Endothelial cell of umbilical vein (primary cell): ENCODE data around the gene GET4. TPM values are rescaled to one million over a fixed set of nuclear protein-coding genes. Genes with fewer than 3 reads are reported as not detected.

ENCODE experiments used
- BruUV-seq: library from RNA; stranded (reverse); fragments of 400-500 nt; replicated peaks from 2 replicates; lab custom pipeline; 2021; lab: Mats Ljungman, UMichigan
- CTCF ChIA-PET: fragments of 300-600, 350-600 bp; sonication (Branson Sonifier 250); formaldehyde crosslinking; loops from one replicate; lab custom pipeline; 2021; ENCODE audit warnings: antibody characterized with exemption, inconsistent platforms; lab: Charles Lee
- POLR2A ChIA-PET: fragments of 300-600, 350-600 bp; sonication (Branson Sonifier 250); formaldehyde crosslinking; loops from one replicate; lab custom pipeline; 2021; ENCODE audit warnings: antibody characterized with exemption, inconsistent platforms; lab: Charles Lee
- DNase-seq: peaks from one replicate; pipeline ENCODE4 v3.0.0-alpha.2; 2011; ENCODE audit warnings: low read depth, low spot score
- FAIRE-seq: peaks from 2 replicates; lab custom pipeline; 2011; peaks lifted over from hg19 to GRCh38; lab: Jason Lieb, UNC
- H2AFZ ChIP-seq: 2 replicates; pipeline ENCODE4 v1.6.0; 2012; ENCODE audit warnings: low read depth, low read length, control low read depth, inconsistent platforms
- H3K27ac ChIP-seq: 2 replicates; pipeline ENCODE4 v1.5.1; 2011; ENCODE audit warnings: low read depth, mild to moderate bottlenecking, control low read depth, low read length, moderate library complexity; ENCODE audit not compliant: insufficient read depth
- H3K27me3 ChIP-seq, 2 experiments: 2 replicates each; pipeline versions ENCODE4 v1.6.0 to v1.6.1; 2011; ENCODE audit warnings: low read length in 2 of 2, mixed read lengths in 1 of 2; ENCODE audit not compliant: control insufficient read depth in 2 of 2, insufficient read depth in 2 of 2
- H3K36me3 ChIP-seq, 2 experiments: 2 replicates in 1 of 2; 3 replicates in 1 of 2; pipeline ENCODE4 v1.5.1; 2011; ENCODE audit warnings: low read length in 2 of 2, mild to moderate bottlenecking in 1 of 2, moderate library complexity in 1 of 2; ENCODE audit not compliant: control insufficient read depth in 2 of 2, insufficient read depth in 2 of 2; ENCODE audit errors: extremely low read depth in 1 of 2
- H3K4me1 ChIP-seq: 3 replicates; pipeline ENCODE4 v1.5.1; 2011; ENCODE audit warnings: mild to moderate bottlenecking, low read length; ENCODE audit not compliant: control insufficient read depth, insufficient read depth; ENCODE audit errors: extremely low read depth
- H3K4me2 ChIP-seq: 2 replicates; pipeline ENCODE4 v1.6.1; 2011; ENCODE audit warnings: low read length, control low read depth, mixed read lengths; ENCODE audit not compliant: insufficient read depth
- H3K4me3 ChIP-seq, 3 experiments: fragments of 200-600 bp in 1 of 3; sonication (generic), shearing (Covaris generic) in 1 of 3; replicated peaks in 1 of 3; 2 replicates each; pipeline ENCODE4 v1.5.1; 2011 to 2016; ENCODE audit warnings: control low read depth in 3 of 3, low read length in 3 of 3, mild to moderate bottlenecking in 2 of 3, inconsistent platforms in 1 of 3, low read depth in 1 of 3, moderate library complexity in 1 of 3; ENCODE audit not compliant: insufficient read depth in 1 of 3
- H3K79me2 ChIP-seq: 2 replicates; pipeline ENCODE4 v1.6.0; 2012; ENCODE audit warnings: low read length, inconsistent platforms; ENCODE audit not compliant: control insufficient read depth, insufficient read depth
- H3K9ac ChIP-seq: replicated peaks from 2 replicates; pipeline ENCODE3; 2011; ENCODE audit warnings: low read length, control low read depth; ENCODE audit not compliant: insufficient read depth; ENCODE audit errors: extremely low read depth
- H3K9me1 ChIP-seq: replicated peaks from 3 replicates; pipeline ENCODE4 v1.6.0; 2011; ENCODE audit warnings: mild to moderate bottlenecking, low read length; ENCODE audit not compliant: control insufficient read depth, insufficient read depth; ENCODE audit errors: extremely low read depth
- H3K9me3 ChIP-seq: replicated peaks from 2 replicates; pipeline ENCODE4 v1.5.1; 2012; ENCODE audit warnings: low read length, inconsistent platforms; ENCODE audit not compliant: control insufficient read depth, insufficient read depth
- H4K20me1 ChIP-seq: replicated peaks from 2 replicates; pipeline ENCODE3; 2011; ENCODE audit warnings: mild to moderate bottlenecking, low read length; ENCODE audit not compliant: control insufficient read depth, insufficient read depth; ENCODE audit errors: extremely low read depth
- EZH2 ChIP-seq: IDR thresholded peaks from 2 replicates; pipeline ENCODE4 v1.6.1; 2012; ENCODE audit warnings: borderline replicate concordance, low read depth, mild to moderate bottlenecking, moderate library complexity, low read length, inconsistent platforms; ENCODE audit not compliant: severe bottlenecking
- FOS ChIP-seq: IDR thresholded peaks from 2 replicates; pipeline ENCODE4 v1.6.1; 2011; ENCODE audit warnings: mild to moderate bottlenecking, low read length, moderate library complexity, borderline replicate concordance; ENCODE audit not compliant: insufficient read depth
- GATA2 ChIP-seq: IDR thresholded peaks from 2 replicates; pipeline ENCODE4 v1.7.0; 2011; ENCODE audit warnings: low read depth, mild to moderate bottlenecking, moderate library complexity, mixed read lengths, low read length; ENCODE audit not compliant: insufficient read length, insufficient read depth
- JUN ChIP-seq: IDR thresholded peaks from 2 replicates; pipeline ENCODE4 v1.6.1; 2011; ENCODE audit warnings: borderline replicate concordance, low read depth; ENCODE audit not compliant: insufficient read length, insufficient read depth
- MYC ChIP-seq: IDR thresholded peaks from one replicate; pipeline ENCODE4 v1.6.1; 2011; ENCODE audit warnings: mild to moderate bottlenecking, low read depth, low read length
- POLR2A ChIP-seq: IDR thresholded peaks from 2 replicates; pipeline ENCODE4 v1.6.1; 2012; ENCODE audit warnings: low read depth, mild to moderate bottlenecking, control low read depth, low read length
- POLR2AphosphoS5 ChIP-seq: IDR thresholded peaks from 2 replicates; pipeline ENCODE4 v1.6.1; 2012; ENCODE audit warnings: low read depth, mild to moderate bottlenecking, control low read depth, low read length, moderate library complexity; ENCODE audit not compliant: insufficient read depth
- dilution Hi-C: fragments of 300-500 bp; cut with MboI; formaldehyde crosslinking; loops from one replicate; pipeline ENCODE4 v1.15.0; 2019; ENCODE audit warnings: low sequenced_read_pairs; ENCODE audit not compliant: extremely low pct_ligation_motif_present
- intact Hi-C: fragments of 100-400 bp; cut with micrococcal nuclease; formaldehyde crosslinking; loops from one replicate; pipeline ENCODE4 v1.10.0; 2022
- polyA plus RNA-seq, 4 experiments: library from polyadenylated mRNA; depleted of rRNA in 3 of 4; stranded (reverse) in 3 of 4; unstranded in 1 of 4; fragments of >200 nt; gene quantifications; 2 replicates each; pipeline versions ENCODE4 v1.2.1 to v1.2.3, GENCODE V29; 2011 to 2012; ENCODE audit warnings: missing spikeins in 1 of 4
- total RNA-seq: library from RNA; stranded (reverse); gene quantifications from 2 replicates; pipeline ENCODE4 v1.2.3, GENCODE V29; 2021
- TF ChIP-seq, protein P1 (sequence below), 2 donors: IDR thresholded peaks; 1 replicate in 1 of 2; 2 replicates in 1 of 2; pipeline ENCODE4 v1.5.1; 2011; ENCODE audit warnings: low read length in 2 of 2, mild to moderate bottlenecking in 2 of 2, moderate library complexity in 2 of 2, control low read depth in 1 of 2, inconsistent platforms in 1 of 2, low read depth in 1 of 2; ENCODE audit not compliant: insufficient read depth in 1 of 2; ENCODE audit errors: extremely low read depth in 1 of 2
- TF ChIP-seq, protein P2 (sequence below): IDR thresholded peaks from 2 replicates; pipeline ENCODE4 v1.6.1; 2011; ENCODE audit not compliant: insufficient read depth, insufficient read length

GET4 gene
- total and polyA plus RNA-seq, 2 donors (not counting 3 experiments of a cell fraction or from before 2014, with no cell fraction given), result 48.4 to 58.1 TPM

DNA sequence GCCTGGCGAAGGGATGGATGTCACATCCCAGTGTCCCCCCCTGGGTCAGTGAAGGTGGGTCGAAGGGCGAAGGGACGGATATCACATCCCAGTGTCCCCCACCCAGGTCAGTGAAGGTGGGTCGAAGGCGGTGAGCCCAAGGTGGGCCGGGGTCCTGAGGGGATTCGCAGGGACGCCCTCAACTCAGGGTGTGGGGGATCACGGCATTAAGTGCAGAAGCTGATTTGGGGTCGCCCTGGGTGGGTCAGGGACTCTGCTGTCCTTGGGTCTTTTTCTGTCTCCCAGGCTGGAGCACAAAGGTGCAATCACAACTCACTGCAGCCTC, 56.3 kb downstream of the GET4 start:
- DNase-seq (no peak), FAIRE-seq (no peak)
- Histone ChIP-seq H3K9me3 (no peaks in the 10 kb centered on the region), H3K79me2 (no peaks in the 10 kb centered on the region), H3K4me2 (no peak overlapping the region), H3K27me3 (no peaks in the 10 kb centered on the region), H3K4me3 (no peak overlapping the region), H3K9ac (no peak overlapping the region), H3K4me1 (no peaks in the 10 kb centered on the region), H3K36me3 (no peaks in the 10 kb centered on the region), H4K20me1 (no peaks in the 10 kb centered on the region), H3K9me1 (no peaks in the 10 kb centered on the region), H3K27ac (no peak overlapping the region), H2AFZ (no peak overlapping the region)
- ChIA-PET POLR2A (no interaction called here), CTCF (no interaction called here)
- dilution Hi-C loops (no loop called here), intact Hi-C loops (no loop called here)
- no TSS peak for BruUV-seq
- TF ChIP-seq POLR2A (no peak), FOS (no peak), JUN (no peak), EZH2 (no peak), POLR2AphosphoS5 (no peak), MYC (no peak), GATA2 (no peak)
- TF ChIP-seq, protein P1, sequence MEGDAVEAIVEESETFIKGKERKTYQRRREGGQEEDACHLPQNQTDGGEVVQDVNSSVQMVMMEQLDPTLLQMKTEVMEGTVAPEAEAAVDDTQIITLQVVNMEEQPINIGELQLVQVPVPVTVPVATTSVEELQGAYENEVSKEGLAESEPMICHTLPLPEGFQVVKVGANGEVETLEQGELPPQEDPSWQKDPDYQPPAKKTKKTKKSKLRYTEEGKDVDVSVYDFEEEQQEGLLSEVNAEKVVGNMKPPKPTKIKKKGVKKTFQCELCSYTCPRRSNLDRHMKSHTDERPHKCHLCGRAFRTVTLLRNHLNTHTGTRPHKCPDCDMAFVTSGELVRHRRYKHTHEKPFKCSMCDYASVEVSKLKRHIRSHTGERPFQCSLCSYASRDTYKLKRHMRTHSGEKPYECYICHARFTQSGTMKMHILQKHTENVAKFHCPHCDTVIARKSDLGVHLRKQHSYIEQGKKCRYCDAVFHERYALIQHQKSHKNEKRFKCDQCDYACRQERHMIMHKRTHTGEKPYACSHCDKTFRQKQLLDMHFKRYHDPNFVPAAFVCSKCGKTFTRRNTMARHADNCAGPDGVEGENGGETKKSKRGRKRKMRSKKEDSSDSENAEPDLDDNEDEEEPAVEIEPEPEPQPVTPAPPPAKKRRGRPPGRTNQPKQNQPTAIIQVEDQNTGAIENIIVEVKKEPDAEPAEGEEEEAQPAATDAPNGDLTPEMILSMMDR (IDR thresholded peaks at IDR 0.05; ENCODE audit: extremely low read depth in 1 of 2, insufficient read depth in 1 of 2, low read depth in 1 of 2, low read length in 2 of 2), result no peak
- TF ChIP-seq, protein P2, sequence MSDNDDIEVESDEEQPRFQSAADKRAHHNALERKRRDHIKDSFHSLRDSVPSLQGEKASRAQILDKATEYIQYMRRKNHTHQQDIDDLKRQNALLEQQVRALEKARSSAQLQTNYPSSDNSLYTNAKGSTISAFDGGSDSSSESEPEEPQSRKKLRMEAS, result no peak
